H1 (cell line): ENCODE data around the gene NUDT4B.
"Not testable (repeated sequence)": the region's sequence is repeated elsewhere in the genome, so short reads cannot be mapped to it uniquely, and the experiment has no call there.

ENCODE experiments used
- BCL11A ChIP-seq, 2 experiments: IDR thresholded peaks; one replicate each; pipeline ENCODE4 v1.6.1; 2011; ENCODE audit warnings: low read depth in 2 of 2, low read length in 2 of 2, mild to moderate bottlenecking in 2 of 2
- GTF2F1 ChIP-seq: IDR thresholded peaks from 2 replicates; pipeline ENCODE4 v1.6.1; 2012; ENCODE audit warnings: low read depth, low read length, improper control_type of control experiment, borderline replicate concordance
- KDM1A ChIP-seq: fragments of 200-600, 300-600 bp; sonication (generic); IDR thresholded peaks from 2 replicates; pipeline ENCODE4 v1.7.1; 2016; ENCODE audit warnings: mild to moderate bottlenecking, low read length, borderline replicate concordance
- NRF1 ChIP-seq: IDR thresholded peaks from 2 replicates; pipeline ENCODE4 v1.6.1; 2011; ENCODE audit warnings: mild to moderate bottlenecking, low read depth, low read length, improper control_type of control experiment
- RBBP5 ChIP-seq: IDR thresholded peaks from 2 replicates; pipeline ENCODE4 v1.7.1; 2012; ENCODE audit warnings: low read depth, mild to moderate bottlenecking, inconsistent platforms, low read length, moderate library complexity, borderline replicate concordance
- SP4 ChIP-seq: IDR thresholded peaks from 2 replicates; pipeline ENCODE4 v1.6.1; 2012; ENCODE audit warnings: low read length, inconsistent platforms

- TF ChIP-seq GTF2F1; RBBP5; KDM1A; NRF1; SP4; BCL11A (IDR thresholded peaks at IDR 0.05; ENCODE audit: low read depth in 2 of 2, low read length in 2 of 2): not testable (repeated sequence)
These were observed 16.3 kb upstream of the NUDT4B start for GRCh38 chr1:148732277-148732676.
